ENCODE measurements around the gene C14orf93. TPM values are rescaled to one million over a fixed set of nuclear protein-coding genes. Genes with fewer than 3 reads are reported as not detected.
"Not testable (repeated sequence)": the region's sequence is repeated elsewhere in the genome, so short reads cannot be mapped to it uniquely, and the experiment has no call there.

Gene C14orf93
- polyA plus RNA-seq, 3 donors, result 18.3 to 19.2 (median 18.8) TPM

DNA sequence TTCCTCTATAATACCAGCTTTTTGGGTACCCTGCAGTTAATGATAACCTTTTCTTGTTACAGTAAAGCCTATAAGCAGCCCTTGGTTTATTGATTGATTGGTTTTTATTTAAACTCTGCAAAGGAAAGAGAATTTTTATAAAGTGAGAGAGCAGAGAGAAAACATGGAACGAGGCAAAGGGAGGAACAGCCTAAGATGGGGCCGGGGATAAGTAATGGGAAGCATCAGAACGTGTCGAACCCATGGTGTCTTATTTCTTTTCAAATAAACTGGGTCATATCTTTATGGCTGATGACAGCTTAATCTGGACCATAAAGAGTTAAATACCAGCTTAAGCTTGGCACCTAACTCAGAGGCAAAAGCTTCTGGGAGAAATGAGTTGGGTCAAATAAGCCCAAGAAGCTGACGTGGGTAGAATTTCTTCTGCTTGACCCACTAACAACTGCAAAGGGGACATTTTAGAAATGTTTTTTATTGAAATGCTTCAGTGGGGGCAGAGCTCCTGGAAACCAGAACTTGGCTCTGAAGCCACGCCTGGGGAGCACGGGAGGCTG lies 12.0 kb upstream of the C14orf93 start:
- no peak for DNase-seq (ENCODE audit: low read depth in 3 of 3, low spot score in 2 of 3)

DNA sequence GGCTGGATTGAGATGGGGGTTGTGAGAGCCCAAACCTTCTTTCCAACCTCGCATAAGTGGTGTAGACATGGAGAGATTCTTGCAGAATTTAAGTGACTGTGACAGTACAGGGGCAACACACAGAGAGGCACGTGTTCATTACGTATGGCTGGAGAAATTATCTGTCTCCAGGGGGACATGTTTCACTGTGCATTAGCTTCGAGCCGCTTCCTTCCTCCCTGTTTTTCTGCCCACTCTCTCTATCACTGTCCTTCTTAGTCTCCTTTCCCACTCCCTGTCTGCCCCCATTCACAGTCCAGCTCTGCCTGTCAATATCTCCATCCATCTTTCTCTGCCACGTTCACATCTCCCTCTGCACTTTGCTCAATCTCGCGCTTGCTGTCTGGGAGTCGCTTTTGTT lies 11.5 kb upstream of the C14orf93 start:
- no peak for DNase-seq (ENCODE audit: low read depth in 3 of 3, low spot score in 2 of 3)

DNA sequence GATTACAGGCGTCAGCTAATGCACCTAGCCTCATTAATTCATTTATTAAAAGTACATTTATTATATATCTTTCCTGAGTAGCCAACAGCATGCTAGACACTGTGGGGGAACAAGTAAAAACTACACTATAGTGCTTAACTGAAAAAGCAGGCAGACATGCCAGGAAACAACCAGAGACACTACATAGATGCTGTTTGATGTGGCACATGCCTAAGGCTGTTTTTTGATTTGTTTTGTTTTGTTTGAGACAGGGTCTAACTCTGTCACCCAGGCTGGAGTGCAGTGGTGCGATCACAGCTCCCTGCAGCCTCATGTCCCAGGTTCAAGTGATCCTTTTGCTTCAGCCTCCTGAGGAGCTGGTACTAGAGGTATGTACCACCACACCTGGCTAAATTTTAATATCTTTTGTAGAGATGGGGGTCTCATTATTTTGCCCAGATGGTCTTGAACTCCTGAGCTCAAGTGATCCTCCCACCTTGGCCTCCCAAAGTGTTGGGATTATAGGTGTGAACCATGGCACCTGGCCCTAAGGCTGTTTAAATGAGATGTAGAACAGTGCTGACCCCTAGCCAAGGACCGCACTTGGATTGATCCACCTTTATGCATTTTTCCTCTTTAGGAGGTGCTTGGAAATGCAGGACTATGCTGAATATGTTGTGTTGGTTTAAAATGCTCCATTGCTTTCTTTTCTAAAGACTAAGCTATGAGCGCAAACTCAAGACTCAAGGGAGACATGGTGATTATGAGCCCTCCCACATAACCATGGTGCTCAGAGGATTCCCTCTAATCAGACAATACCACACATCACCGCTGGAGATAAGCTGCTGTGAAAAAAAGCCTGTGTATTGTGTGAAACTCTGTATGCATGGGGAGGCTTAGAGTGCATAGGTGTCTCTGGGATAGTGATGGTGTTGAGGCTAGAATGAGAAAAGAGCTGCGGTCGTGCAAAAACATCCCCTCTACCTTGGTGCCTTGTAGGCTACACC lies 10.5 kb upstream of the C14orf93 start:
- no peak for DNase-seq (ENCODE audit: low read depth in 3 of 3, low spot score in 2 of 3)

DNA sequence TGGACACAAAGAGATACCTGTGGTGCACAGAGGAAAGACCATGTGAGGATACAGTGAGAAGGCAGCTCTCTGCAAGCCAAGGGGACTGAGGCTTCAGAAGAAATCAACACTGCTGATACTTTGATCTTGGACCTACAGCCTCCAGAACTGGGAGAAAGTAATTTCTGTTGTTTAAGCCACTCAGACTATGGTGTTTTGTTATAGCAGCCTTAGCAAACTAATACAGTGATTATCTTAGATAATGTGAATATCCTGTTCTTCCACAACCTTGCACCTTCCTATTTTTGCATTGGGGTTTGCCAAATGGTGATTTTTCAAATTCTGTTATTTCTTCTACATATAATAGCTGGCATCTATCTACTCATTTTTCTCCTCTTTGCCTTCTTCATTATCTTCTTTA lies 8.2 kb upstream of the C14orf93 start:
- no peak for DNase-seq (ENCODE audit: low read depth in 3 of 3, low spot score in 2 of 3)

DNA sequence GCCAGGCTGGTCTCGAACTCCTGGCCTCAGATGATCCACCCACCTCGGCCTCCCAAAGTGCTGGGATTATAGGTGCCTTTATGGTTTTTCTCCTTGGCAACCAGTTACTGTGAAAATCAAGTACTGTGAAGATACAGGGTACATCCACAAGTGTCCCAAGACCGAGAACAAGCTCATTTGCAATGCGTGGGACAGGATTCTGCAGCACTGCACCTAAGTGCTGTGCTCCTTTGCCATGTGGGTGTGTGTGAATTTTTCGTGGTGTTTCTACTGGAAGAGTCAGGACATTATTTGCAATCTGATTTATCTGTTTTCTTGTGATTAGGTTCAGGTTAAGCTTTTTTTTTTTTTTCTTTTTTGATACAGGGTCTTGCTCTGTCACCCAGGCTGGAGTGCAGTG lies 7.1 kb upstream of the C14orf93 start:
- DNase-seq (ENCODE audit: low read depth in 3 of 3, low spot score in 2 of 3), result no peak

DNA sequence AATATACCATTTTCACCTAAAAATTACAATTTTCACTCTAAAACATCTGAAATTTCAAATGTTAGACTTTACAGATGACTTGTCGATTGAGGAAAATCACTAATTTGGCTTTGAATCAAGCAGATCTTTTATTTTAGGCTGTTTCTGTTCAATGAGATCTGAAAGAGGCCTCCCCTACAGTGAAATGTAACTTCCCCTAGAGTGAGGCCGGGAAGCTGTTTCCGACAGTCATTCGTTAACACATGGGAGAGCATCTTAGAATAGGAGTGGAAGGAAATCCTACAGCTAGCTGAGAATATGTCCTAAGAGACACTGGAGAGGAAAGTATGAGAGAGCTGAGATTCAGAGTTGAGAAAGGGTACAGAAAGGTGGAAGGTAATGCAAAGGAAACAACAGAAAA lies 5.7 kb upstream of the C14orf93 start:
- no peak for DNase-seq (ENCODE audit: low read depth in 3 of 3, low spot score in 2 of 3)

DNA sequence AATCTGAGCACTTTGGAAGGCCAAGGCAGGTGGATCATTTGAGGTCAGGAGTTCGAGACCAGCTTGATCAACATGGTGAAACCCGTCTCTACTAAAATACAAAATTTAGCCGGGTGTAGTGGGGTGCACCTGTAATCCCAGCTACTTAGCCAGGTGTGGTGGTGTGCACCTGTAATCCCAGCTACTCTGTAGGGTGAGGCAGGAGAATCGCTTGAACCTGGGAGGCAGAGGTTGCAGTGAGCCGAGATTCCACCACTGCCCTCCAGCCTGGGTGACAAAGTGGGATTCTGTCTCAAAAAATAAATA lies 3.8 kb upstream of the C14orf93 start:
- DNase-seq (ENCODE audit: low read depth in 3 of 3, low spot score in 2 of 3), result not testable (repeated sequence)

DNA sequence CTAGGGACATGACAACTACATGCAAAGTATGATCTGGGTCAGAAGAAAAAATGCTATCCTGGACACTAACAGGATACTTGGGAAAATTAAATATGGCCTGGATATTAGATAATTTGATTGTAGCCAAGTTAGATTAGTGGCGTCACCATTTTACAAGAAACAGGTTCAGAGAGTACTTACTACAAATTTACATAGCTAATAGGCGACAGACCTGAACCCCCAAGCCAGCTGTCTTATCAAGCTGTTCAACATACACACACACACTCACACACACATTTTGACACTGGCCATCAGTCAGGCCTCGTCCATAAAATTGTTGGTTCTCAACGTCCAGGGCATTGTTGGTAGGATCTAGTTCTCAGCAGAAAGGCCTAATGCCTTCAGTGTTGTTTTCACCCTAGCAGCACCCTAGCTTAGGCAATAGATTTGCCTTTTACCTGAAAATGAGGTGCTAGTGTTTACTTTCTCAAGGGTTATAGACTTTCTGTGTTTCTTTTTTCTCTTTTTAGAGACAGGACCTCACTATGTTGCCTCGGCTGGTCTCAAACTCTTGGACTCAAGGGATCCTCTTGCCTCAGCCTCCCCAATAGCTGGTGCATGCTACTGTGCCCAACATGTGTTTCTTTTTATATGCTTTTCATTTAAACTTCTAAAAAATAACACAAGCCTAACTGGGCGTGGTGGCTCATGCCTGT lies 3.3 kb upstream of the C14orf93 start:
- no peak for DNase-seq (ENCODE audit: low read depth in 3 of 3, low spot score in 2 of 3)

DNA sequence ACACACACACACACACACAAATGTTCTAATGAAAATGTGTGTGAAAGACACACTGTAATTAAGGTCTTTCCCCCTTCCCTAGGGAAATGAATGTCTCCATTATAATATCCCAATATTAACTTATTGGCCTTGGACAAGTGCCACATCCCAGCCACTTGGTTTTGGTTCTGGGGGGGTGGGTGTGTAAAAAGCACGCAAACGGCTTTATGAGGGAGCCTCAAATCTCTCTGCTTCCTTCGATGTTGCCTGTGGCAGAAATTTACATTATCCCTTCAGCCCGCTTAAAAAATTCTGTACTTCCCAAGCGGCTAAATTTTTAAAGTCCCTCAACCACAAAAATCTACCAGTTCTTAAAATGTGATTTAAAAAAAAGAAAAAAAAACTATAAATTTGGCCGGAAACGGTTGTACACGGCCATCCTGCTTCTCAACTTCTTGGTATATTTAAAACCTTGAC lies 432 bp downstream of the C14orf93 start:
- no peak for DNase-seq (ENCODE audit: low read depth in 3 of 3, low spot score in 2 of 3)

DNA sequence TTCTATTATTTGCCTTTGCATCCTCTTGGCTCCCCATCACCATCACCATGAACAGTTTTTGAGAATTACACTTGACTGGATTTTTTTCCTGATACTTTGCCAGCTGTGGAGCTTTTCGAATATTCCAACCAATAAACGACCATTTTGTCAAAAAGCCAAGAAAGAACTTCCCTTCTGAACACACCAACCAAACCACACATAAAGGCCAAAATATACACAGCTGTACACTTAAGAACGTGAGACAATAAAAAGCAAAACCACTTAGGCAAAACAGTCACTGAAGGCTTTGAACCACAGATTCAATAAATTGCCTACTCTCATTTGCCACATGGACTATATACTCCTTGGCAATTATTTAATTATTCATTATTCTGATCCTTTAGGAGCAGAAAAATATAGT lies 1.1 kb downstream of the C14orf93 start:
- no peak for DNase-seq (ENCODE audit: low read depth in 3 of 3, low spot score in 2 of 3)

DNA sequence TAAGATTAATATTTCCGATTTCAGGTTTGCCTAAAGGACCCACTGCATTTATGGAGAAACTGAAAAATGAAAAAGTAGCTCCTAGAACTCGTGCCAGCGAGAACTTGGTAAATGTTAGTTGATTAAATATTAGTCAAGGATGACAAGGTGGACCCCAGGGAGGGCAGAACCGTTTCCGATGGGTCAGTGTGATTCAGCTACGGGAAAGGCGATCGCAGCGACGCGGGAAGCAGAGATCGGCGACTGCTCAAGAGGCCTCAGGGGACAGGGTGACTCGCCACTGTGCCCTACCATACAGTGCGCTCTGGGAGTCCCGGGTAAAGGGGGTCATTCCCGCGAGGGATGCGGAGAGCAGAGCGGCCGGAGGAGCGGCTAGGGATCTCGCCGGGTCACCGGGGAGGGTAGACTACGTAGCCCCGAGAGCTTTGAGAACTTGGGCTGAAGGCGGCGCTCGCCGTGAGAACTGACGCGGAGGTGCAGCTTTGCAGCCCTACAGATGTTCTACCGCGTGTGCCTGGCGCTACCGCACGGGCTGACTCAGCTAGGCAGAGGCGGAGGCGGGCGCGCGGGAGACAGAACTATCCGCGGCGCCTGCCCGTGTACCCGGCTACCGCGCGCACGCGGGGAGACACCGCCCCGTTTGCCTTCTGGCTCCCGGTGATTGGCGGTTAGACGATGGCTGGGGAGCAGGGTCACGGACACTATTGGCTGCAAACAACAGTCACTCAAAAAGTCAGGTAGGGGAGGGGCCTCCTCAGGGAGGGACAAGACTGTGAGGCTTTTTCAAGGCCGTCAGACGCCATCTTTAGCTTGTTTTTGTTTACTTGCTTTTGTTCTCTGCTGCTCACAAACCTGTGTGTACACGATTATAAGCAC lies 3.2 kb downstream of the C14orf93 start:
- peak; percentile 95 to 98 (median 97) for DNase-seq (ENCODE audit: low read depth in 3 of 3, low spot score in 2 of 3)

DNA sequence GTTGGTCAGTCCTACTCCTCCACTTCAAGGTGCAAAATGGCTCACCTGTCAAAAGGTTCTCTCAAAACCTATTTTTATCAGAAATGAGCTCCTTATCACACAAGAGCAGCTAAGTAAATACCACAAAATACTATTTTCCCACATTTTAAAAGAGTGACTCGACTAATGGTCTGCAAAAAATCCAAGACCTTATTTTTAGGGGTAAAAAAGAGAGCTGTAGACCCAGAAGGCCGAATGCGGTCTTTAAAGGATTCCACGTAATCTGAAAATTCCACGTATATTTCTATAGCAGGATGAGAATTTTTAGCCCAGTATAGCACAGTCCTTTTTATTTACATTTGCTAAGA lies 3.8 kb downstream of the C14orf93 start:
- no peak for DNase-seq (ENCODE audit: low read depth in 3 of 3, low spot score in 2 of 3)

DNA sequence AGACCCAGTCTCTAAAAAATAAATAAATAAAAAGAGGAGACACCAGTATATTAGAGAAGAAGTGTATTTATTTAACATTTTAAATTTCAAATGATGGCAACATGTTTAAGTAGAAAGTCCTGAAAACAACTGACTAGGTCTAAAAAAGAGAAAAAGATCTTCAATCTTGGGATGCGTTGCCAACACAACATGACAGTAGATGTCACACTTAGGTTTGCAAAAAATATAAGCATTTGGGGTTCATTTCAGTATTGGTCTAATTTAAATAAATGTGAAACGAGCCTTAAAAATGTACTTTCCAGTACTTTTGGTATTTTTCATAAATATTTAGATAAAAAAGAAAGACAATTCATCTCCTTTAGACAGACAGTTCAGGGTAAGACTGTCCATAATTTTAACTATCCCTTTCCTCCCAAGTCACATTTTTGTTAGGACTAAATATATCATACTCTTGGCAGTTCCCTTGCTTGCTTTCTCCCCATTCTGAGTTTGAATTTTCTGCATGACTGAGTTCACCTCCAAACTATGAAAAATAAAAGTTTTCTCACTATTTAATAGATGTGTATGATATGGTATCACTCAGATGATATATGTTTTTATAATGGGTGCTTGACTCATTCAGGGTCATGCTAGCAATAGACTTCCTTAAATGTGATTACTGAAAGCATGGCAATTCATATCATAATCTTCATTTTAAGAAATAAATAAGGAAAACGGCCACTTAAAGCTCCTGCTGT lies 4.3 kb downstream of the C14orf93 start:
- DNase-seq (ENCODE audit: low read depth in 3 of 3, low spot score in 2 of 3), result no peak

DNA sequence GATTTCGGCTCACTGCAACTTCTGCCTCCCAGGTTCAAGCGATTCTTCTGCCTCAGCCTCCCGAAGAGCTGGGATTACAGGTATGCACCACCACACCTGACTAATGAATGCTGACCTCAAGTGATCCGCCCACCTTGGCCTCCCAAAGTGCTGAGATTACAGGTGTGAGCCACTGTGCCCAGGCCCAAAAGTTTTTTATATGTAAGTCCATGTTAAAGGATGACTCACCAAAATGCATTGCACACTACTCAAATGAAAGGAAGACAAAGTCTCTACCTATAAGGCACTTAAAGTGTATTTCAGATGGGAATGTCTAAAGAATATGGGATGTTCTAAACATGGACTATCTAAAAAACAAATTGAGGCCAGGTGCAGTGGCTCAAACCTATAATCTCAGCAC lies 5.7 kb downstream of the C14orf93 start:
- not testable (repeated sequence) for DNase-seq (ENCODE audit: low read depth in 3 of 3, low spot score in 2 of 3)

DNA sequence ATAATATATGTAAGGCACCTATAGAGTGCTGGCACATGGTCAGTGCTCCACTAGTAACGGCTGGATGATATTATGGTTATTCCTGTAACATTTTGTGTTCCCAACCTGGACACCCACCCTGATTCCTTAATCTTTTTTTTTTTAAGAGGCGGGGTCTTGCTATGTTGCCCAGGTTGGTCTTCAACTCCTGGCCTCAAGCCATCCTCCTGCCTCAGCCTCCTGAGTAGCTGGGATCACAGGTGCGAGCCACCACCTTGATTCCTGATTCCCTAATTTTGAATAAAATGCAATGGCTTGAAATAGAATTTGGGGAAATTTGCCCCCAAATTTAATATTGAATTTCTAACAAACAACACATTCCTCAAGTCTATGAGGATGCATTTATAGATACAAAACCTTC lies 7.4 kb downstream of the C14orf93 start:
- DNase-seq (ENCODE audit: low read depth in 3 of 3, low spot score in 2 of 3), result no peak

DNA sequence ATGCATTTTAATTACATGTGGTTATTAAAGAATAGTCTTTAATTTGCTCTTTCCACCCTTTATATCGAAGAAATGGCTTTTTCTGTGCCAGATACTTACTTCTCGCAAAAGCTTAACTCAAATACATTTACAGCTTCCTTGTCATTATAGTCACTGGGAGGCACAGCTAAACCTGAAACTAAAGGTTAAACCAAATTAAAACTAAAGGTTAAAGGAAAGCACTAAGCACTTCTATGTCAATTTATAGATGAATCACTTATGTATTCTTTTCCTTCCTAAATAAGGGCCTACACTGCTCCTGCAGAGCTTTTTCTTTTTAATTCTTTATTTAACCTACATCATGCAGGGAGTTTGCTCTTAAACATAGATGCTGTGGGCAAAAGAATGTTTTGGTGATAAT lies 9.1 kb downstream of the C14orf93 start:
- DNase-seq (ENCODE audit: low read depth in 3 of 3, low spot score in 2 of 3), result no peak

DNA sequence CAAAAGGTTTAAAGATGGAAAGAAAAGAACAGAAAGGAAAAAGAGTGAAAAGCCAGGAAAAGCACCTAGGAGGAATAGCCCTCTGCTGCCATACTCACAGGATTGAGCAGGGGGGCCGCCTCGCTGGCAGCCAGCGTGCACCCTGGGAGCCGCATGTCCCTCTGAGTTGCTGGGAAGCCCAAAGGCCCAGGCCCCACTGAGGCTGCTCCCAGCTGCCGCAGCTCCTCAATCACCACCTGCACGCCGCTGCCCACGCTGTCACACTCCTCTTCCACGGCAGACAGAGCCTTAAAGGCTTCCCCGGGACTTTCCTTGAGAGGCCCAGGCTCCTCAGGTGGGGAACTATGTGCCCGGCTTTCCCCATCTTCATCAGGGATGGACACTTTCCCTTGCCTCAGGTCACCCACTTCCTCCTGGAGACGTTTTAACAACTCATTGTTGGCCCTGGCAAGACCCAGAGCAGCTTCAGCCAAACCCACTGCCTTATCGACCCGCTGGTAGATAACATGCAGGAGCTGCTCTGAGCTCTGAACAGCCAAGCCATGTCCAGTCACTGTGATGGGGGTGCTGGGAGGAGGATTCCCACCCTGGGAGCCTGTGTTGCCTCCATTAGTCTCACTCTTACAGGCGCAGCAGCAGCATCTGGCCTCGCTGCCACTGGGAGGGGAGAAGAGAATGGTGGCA lies 11.5 kb downstream of the C14orf93 start:
- no peak for DNase-seq (ENCODE audit: low read depth in 3 of 3, low spot score in 2 of 3)

DNA sequence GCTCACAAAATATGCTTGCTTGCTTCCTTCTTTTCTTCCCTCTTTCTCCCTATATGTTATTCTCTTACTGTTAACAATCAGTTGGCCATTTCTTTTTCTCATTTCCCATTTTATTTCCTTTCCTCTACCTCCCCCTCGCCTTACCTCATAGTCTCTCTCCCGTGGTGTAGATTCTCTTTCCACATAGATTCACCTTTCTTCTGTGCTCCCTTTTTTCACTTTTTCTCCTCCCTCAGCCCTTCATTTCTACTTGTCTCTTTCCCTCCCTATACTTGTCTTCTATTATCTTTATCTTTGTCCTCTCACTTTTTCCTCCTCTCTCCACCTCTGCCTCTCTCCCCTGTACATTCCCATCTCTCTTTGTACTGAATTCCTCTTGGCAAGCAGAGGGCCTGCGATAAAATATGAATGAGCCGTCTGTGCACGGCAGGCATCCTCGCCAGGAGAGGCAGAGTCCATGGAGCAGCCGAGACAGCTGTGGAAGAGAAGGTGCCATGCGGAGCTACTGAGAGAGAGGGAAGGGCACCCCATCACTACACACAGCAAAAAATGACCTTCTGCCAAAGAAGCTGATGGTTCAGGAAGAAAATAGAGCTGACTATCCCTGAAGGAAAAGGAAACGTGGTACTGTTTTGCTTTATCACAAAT lies 12.1 kb downstream of the C14orf93 start:
- DNase-seq (ENCODE audit: low read depth in 3 of 3, low spot score in 2 of 3), result no peak
